GM19324 (cell line): Measurements from ENCODE around the gene IRF4.
A peak's percentile ranks its signal among the peaks of the same experiment; 100 is the strongest.
"Not testable (repeated sequence)": the region's sequence is repeated elsewhere in the genome, so short reads cannot be mapped to it uniquely, and the experiment has no call there.

Experiments used
- ATAC-seq: cut with Tn5 transposase; IDR thresholded peaks from one replicate; pipeline ENCODE4 v1.9.1; 2021; ENCODE audit warnings: mild to moderate bottlenecking, moderate library complexity; ENCODE audit not compliant: unreplicated experiment, low FRiP score

Gene IRF4

GRCh38 chr6:364609-365540, 26.7 kb upstream of the IRF4 start:
- no peak for ATAC-seq

DNA sequence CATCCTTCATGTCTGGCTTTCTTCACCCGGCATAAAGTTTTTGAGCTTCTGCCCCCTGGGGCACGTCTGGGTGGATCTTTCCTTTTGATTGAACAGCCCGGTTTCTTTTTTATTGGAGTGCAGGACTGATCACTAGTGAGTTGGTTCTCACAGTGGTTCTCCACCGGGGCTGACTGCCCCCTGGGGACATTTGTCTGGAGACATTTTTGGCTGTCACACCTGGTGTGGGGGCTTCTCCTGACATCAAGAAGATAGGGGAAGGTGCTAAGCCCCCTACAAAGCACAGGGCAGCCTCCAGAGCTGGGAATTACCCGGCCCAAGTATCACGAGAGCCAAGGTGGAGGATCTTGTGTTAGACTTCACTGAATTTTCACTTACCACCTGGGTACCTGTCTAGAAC, 25.7 kb upstream of the IRF4 start:
- no peak for ATAC-seq

- ATAC-seq = no peak
Observed at GRCh38 chr6:366389-367297, 24.9 kb upstream of the IRF4 start.

DNA sequence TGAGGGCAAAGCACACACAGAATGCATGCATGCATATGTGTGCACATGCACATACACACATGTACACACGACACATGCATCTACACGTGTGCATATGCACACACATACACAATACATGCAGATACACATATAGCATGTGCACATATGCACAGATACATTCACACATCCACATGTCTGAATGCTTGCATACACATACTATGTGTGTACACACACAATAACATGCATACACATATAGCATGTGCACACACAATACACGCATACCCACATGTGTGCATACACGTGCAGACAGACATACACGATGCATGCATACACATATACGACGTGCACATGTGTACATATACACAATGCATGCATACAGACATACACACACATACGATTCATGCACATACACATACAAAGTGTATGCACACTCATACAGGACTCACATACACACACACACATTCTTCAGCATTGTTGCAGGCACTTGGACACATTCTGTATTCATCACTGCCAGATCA, 24.2 kb upstream of the IRF4 start:
- ATAC-seq = no peak

GRCh38 chr6:367891-368630, 23.5 kb upstream of the IRF4 start:
- ATAC-seq = no peak

DNA sequence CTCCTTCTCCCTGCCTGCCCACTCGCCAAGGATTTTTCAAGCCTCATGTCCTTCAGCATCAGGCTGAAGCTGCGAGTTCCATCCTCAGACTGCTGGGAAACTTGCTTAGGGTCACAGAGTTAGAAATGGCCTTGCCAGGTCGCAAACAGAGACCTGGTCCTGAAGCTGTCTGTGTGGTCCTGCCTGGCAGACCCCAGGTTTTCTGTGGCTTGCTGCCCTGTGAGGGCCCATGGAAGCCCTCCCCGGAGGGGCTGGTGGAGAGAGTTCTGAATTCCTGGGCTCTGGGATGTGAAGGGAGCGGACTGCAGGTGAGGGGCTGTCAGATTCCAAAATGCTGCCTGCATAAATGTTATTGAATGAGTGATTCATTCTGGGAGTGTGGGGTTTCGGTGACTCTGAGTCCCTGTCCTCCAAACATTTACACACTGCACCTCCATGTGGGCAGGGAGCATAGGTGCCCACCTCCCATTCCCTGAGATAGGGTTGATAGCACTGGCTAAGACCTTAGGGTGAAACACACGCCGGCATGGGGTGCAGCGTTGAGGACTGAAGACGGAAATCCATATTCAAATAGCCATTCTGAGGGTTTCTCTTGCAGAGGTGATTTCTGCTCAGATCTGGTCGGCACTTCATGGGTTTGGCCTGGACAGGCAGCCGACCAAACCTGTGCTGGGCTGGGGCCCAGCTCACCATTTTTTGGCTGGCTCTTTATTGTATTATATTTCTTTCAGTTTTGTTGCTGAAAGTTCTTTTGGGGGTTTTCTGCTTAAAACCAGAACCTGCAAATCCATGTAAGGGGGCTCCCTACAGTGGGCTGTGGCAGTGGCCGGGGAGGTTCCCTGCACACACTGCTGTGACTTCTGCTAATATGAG, 21.8 kb upstream of the IRF4 start:
- no peak for ATAC-seq

DNA sequence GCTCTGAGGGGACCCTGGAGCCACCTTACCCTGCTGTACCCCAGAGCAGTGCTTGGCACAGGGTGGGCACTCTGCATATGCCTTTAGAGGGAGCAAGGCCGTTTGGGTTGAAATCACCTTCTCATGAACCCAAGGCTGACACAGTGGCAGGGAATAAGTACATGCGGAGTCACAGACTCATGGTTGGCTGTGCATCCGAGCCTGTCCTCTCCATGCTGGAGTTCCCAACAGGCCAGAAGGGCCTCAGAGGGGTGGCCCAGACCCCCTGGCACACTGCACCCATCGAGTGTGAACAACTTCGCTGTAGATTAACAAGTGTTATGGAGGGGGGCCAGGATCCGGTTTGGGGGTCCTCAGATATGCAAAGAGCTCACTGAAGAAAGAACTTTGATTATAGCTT, 21.0 kb upstream of the IRF4 start:
- ATAC-seq = no peak

DNA sequence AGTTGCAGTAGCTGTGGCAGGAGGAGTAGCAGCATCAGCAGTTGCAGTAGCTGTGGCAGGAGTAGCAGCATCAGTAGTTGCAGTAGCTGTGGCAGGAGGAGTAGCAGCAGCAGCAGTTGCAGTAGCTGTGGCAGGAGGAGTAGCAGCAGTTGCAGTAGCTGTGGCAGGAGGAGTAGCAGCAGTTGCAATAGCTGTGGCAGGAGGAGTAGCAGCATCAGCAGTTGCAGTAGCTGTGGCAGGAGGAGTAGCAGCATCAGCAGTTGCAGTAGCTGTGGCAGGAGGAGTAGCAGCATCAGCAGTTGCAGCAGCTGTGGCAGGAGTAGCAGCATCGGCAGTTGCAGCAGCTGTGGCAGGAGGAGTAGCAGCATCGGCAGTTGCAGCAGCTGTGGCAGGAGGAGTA, 19.7 kb upstream of the IRF4 start:
- ATAC-seq = not testable (repeated sequence)

- ATAC-seq = no peak
Observed at GRCh38 chr6:372336-372911, 19.1 kb upstream of the IRF4 start.

GRCh38 chr6:373031-373430, 18.5 kb upstream of the IRF4 start:
- no peak for ATAC-seq

- ATAC-seq = no peak
Observed at GRCh38 chr6:373773-374724, 17.5 kb upstream of the IRF4 start.

DNA sequence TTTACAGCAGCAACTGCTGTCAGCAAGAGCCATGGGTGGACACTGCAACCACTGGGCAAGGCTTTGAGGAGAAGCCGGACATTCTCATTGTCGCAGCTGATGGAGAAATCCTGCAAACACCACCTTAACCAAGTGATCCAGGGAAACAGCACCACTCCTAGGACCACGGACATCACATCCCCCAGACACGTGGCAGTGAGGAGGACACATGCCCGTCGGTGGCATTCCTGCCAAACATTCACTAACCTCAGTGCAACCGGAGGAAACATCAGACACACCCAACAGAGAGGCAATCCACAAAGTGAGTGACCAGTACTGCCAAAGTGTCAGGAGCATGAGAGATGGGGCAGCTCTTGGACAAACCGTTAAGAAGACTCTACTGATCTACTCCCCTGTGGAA, 16.6 kb upstream of the IRF4 start:
- no peak for ATAC-seq

GRCh38 chr6:376827-377640, 14.5 kb upstream of the IRF4 start:
- ATAC-seq = no peak

GRCh38 chr6:377641-378020, 13.9 kb upstream of the IRF4 start:
- not testable (repeated sequence) for ATAC-seq

- no peak for ATAC-seq
Observed at GRCh38 chr6:378090-378957, 13.2 kb upstream of the IRF4 start.

GRCh38 chr6:378958-379409, 12.6 kb upstream of the IRF4 start:
- peak; percentile 8 for ATAC-seq
